Left renal pelvis (tissue), 4 donors: ENCODE data around the gene NOD1. TPM values are rescaled to one million over a fixed set of nuclear protein-coding genes. Genes with fewer than 3 reads are reported as not detected.

Experiments used
- DNase-seq, 4 donors: peaks; one replicate each; pipeline ENCODE4 v3.0.0-alpha.2; 2013; ENCODE audit warnings: low read depth in 4 of 4, low spot score in 3 of 4
- polyA plus RNA-seq, 4 donors: library from polyadenylated mRNA; unstranded; fragments of 120-200 nt; gene quantifications; one replicate each; pipeline ENCODE4 v1.2.1, GENCODE V29; 2013; ENCODE audit not compliant: insufficient read length in 4 of 4

NOD1 gene
- polyA plus RNA-seq, 4 donors = 7.3 to 13.0 (median 10.1) TPM

- no peak for DNase-seq
These were observed 26.9 kb downstream of the NOD1 start for GRCh38 chr7:30451539-30452279.

GRCh38 chr7:30450983-30451497, 27.5 kb downstream of the NOD1 start:
- DNase-seq = no peak

- no peak for DNase-seq
These were observed 28.2 kb downstream of the NOD1 start for GRCh38 chr7:30450240-30450982.

GRCh38 chr7:30448461-30449189, 30.0 kb downstream of the NOD1 start:
- no peak for DNase-seq

GRCh38 chr7:30447466-30447865, 31.1 kb downstream of the NOD1 start:
- DNase-seq = no peak

- DNase-seq = no peak
These were observed 32.3 kb downstream of the NOD1 start for GRCh38 chr7:30446266-30446665.

GRCh38 chr7:30445770-30446169, 32.8 kb downstream of the NOD1 start:
- DNase-seq = no peak

GRCh38 chr7:30437823-30438574, 40.6 kb downstream of the NOD1 start:
- DNase-seq = no peak

- DNase-seq = no peak
These were observed 42.1 kb downstream of the NOD1 start for GRCh38 chr7:30436518-30436917.

- no peak for DNase-seq
These were observed 42.5 kb downstream of the NOD1 start for GRCh38 chr7:30436046-30436445.

- no peak for DNase-seq
These were observed 44.3 kb downstream of the NOD1 start for GRCh38 chr7:30434140-30434799.

GRCh38 chr7:30433506-30433905, 45.1 kb downstream of the NOD1 start:
- DNase-seq = no peak

- no peak for DNase-seq
These were observed 45.5 kb downstream of the NOD1 start for GRCh38 chr7:30433082-30433481.

- DNase-seq = no peak
These were observed 47.8 kb downstream of the NOD1 start for GRCh38 chr7:30430777-30431176.

- DNase-seq = no peak
These were observed 48.3 kb downstream of the NOD1 start for GRCh38 chr7:30430276-30430675.

- DNase-seq = no peak
These were observed 49.4 kb downstream of the NOD1 start for GRCh38 chr7:30429156-30429530.

GRCh38 chr7:30428246-30429155, 50.1 kb downstream of the NOD1 start:
- no peak for DNase-seq

GRCh38 chr7:30427296-30428070, 51.1 kb downstream of the NOD1 start:
- no peak for DNase-seq
